Measurements from ENCODE around the gene TMX2.

TMX2 gene

GRCh38 chr11:57667117-57667735 is 45.2 kb upstream of the TMX2 start:
- Histone ChIP-seq H3K27me3 (ENCODE audit: insufficient read depth, low read length, poor library complexity, severe bottlenecking) (no peaks in the 10 kb centered on the region), H3K4me1 (ENCODE audit: insufficient read depth, low read length, poor library complexity, severe bottlenecking) (peaks cover 40% of the 10 kb centered on the region), H3K4me3 (ENCODE audit: low read length, poor library complexity, severe bottlenecking) (peak overlapping the region; percentile 98), H4K20me1 (ENCODE audit: insufficient read depth, low read length, poor library complexity, severe bottlenecking) (peaks cover 40% of the 10 kb centered on the region), H3K9ac (ENCODE audit: low read depth, low read length, poor library complexity, severe bottlenecking) (peak overlapping the region; percentile 95), H3K36me3 (ENCODE audit: insufficient read depth, low read length) (peaks cover 5% of the 10 kb centered on the region; the same call in 1 of the 2 replicates), H3K4me2 (ENCODE audit: low read depth, low read length, poor library complexity, severe bottlenecking) (peak overlapping the region; percentile 91), H3K79me2 (ENCODE audit: insufficient read depth, low read length) (peaks cover 42% of the 10 kb centered on the region), H3K9me2 (replicated peaks; ENCODE audit: low read depth, low read length) (no peaks in the 10 kb centered on the region), H3F3A (ENCODE audit: low read depth) (no peaks in the 10 kb centered on the region), H2AFZ (ENCODE audit: low read length) (peak overlapping the region; percentile 97), H3K9me3 (ENCODE audit: insufficient read depth, low read depth, low read length) (no peaks in the 10 kb centered on the region)
- no peak for TF ChIP-seq CTCF (conservative IDR thresholded peaks at IDR 0.05; ENCODE audit: low read length)
- no peak for TF ChIP-seq EZH2phosphoT487 (IDR thresholded peaks at IDR 0.05; ENCODE audit: borderline replicate concordance)

GRCh38 chr11:57667736-57668433 is 44.5 kb upstream of the TMX2 start, which contains the start of gene ZDHHC5:
Gene ZDHHC5 (plus strand): TSS chr11:57668114. CDS start chr11:57673091, 4,977 bp downstream.
- H3K36me3 ChIP-seq (ENCODE audit: insufficient read depth, low read length), result peaks cover 12% of the 10 kb centered on the region; the same call in 1 of the 2 replicates
- peaks cover 49% of the 10 kb centered on the region for H3K79me2 ChIP-seq (ENCODE audit: insufficient read depth, low read length)
- H3F3A ChIP-seq (ENCODE audit: low read depth), result no peaks in the 10 kb centered on the region
- peak within 1 kb of the TSS; percentile 95 for H3K9ac ChIP-seq (ENCODE audit: low read depth, low read length, poor library complexity, severe bottlenecking)
- H3K4me1 ChIP-seq (ENCODE audit: insufficient read depth, low read length, poor library complexity, severe bottlenecking), result peaks cover 46% of the 10 kb centered on the region
- H3K4me2 ChIP-seq (ENCODE audit: low read depth, low read length, poor library complexity, severe bottlenecking), result peak within 1 kb of the TSS; percentile 99
- no peaks in the 10 kb centered on the region for H3K9me2 ChIP-seq (replicated peaks; ENCODE audit: low read depth, low read length)
- H3K27me3 ChIP-seq (ENCODE audit: insufficient read depth, low read length, poor library complexity, severe bottlenecking), result no peaks in the 10 kb centered on the region
- H3K9me3 ChIP-seq (ENCODE audit: insufficient read depth, low read depth, low read length), result no peaks in the 10 kb centered on the region
- H4K20me1 ChIP-seq (ENCODE audit: insufficient read depth, low read length, poor library complexity, severe bottlenecking), result peaks cover 47% of the 10 kb centered on the region
- TF ChIP-seq CTCF (conservative IDR thresholded peaks at IDR 0.05; ENCODE audit: low read length) (peak; percentile 41), EZH2phosphoT487 (IDR thresholded peaks at IDR 0.05; ENCODE audit: borderline replicate concordance) (no peak)
- peak within 1 kb of the TSS; percentile 97 for H2AFZ ChIP-seq (ENCODE audit: low read length)
- H3K4me3 ChIP-seq (ENCODE audit: low read length, poor library complexity, severe bottlenecking), result peak within 1 kb of the TSS; percentile 98

GRCh38 chr11:57668434-57668782 is 44.0 kb upstream of the TMX2 start:
- Histone ChIP-seq H3K4me2 (ENCODE audit: low read depth, low read length, poor library complexity, severe bottlenecking) (peak overlapping the region; percentile 99), H4K20me1 (ENCODE audit: insufficient read depth, low read length, poor library complexity, severe bottlenecking) (peaks cover 48% of the 10 kb centered on the region), H3K36me3 (ENCODE audit: insufficient read depth, low read length) (peaks cover 16% of the 10 kb centered on the region; the same call in 1 of the 2 replicates), H3K9me3 (ENCODE audit: insufficient read depth, low read depth, low read length) (no peaks in the 10 kb centered on the region), H3F3A (ENCODE audit: low read depth) (no peaks in the 10 kb centered on the region), H3K9me2 (replicated peaks; ENCODE audit: low read depth, low read length) (no peaks in the 10 kb centered on the region), H3K4me1 (ENCODE audit: insufficient read depth, low read length, poor library complexity, severe bottlenecking) (peaks cover 50% of the 10 kb centered on the region), H3K9ac (ENCODE audit: low read depth, low read length, poor library complexity, severe bottlenecking) (peak overlapping the region; percentile 95), H3K4me3 (ENCODE audit: low read length, poor library complexity, severe bottlenecking) (peak overlapping the region; percentile 98), H3K79me2 (ENCODE audit: insufficient read depth, low read length) (peaks cover 54% of the 10 kb centered on the region), H3K27me3 (ENCODE audit: insufficient read depth, low read length, poor library complexity, severe bottlenecking) (no peaks in the 10 kb centered on the region), H2AFZ (ENCODE audit: low read length) (peak overlapping the region; percentile 81)
- no peak for TF ChIP-seq EZH2phosphoT487 (IDR thresholded peaks at IDR 0.05; ENCODE audit: borderline replicate concordance)
